Stimulated activated naive CD8-positive, alpha-beta T cell treated with anti-CD3 and anti-CD28 coated beads, Interleukin-15, Interleukin-2, amounts not matched to agents 100 U/mL and 50 U/mL, for 24 hours (primary cell): ENCODE data around the gene STPG4.
A peak's percentile ranks its signal among the peaks of the same experiment; 100 is the strongest.

ENCODE experiments used
- ATAC-seq: fragments of 150-1000 bp; cut with Tn5 transposase; one replicate; pipeline ENCODE4 v1.10.0; 2021
- DNase-seq: peaks from one replicate; pipeline ENCODE4 v3.0.0; 2021

Gene STPG4

GRCh38 chr2:47054036-47054555 is 101.0 kb downstream of the STPG4 start:
- no peak for ATAC-seq
- DNase-seq, result no peak

- DNase-seq, result no peak
- ATAC-seq, result no peak
Measured at GRCh38 chr2:47052847-47053246, 102.3 kb downstream of the STPG4 start.

GRCh38 chr2:47051562-47051961 is 103.5 kb downstream of the STPG4 start:
- ATAC-seq (no peak), DNase-seq (no peak)

- DNase-seq (no peak), ATAC-seq (no peak)
Measured at GRCh38 chr2:47050762-47051161, 104.3 kb downstream of the STPG4 start.

- ATAC-seq (no peak), DNase-seq (no peak)
Measured at GRCh38 chr2:47050021-47050760, 104.9 kb downstream of the STPG4 start.

- no peak for DNase-seq
- ATAC-seq, result no peak
Measured at GRCh38 chr2:47049502-47049901, 105.6 kb downstream of the STPG4 start.

- ATAC-seq, result no peak
Measured at GRCh38 chr2:47048801-47049480, 106.2 kb downstream of the STPG4 start.

GRCh38 chr2:47046271-47046670 is 108.8 kb downstream of the STPG4 start:
- no peak for ATAC-seq
- no peak for DNase-seq

More at GRCh38 chr2:47048801-47049480, 106.2 kb downstream of the STPG4 start:
- no peak for DNase-seq

GRCh38 chr2:47043891-47044239 is 111.2 kb downstream of the STPG4 start:
- no peak for DNase-seq
- ATAC-seq, result no peak

- DNase-seq, result no peak
Measured at GRCh38 chr2:47043142-47043890, 111.8 kb downstream of the STPG4 start.

GRCh38 chr2:47041891-47042684 is 113.0 kb downstream of the STPG4 start:
- DNase-seq (no peak), ATAC-seq (no peak)

More at GRCh38 chr2:47043142-47043890, 111.8 kb downstream of the STPG4 start:
- no peak for ATAC-seq

GRCh38 chr2:47041063-47041462 is 114.0 kb downstream of the STPG4 start:
- DNase-seq (no peak), ATAC-seq (no peak)

- DNase-seq, result no peak
Measured at GRCh38 chr2:47040651-47041050, 114.5 kb downstream of the STPG4 start.

GRCh38 chr2:47039913-47040562 is 115.1 kb downstream of the STPG4 start:
- no peak for ATAC-seq

More at GRCh38 chr2:47040651-47041050, 114.5 kb downstream of the STPG4 start:
- ATAC-seq, result no peak

GRCh38 chr2:47039489-47039870 is 115.6 kb downstream of the STPG4 start:
- ATAC-seq (no peak), DNase-seq (no peak)

More at GRCh38 chr2:47039913-47040562, 115.1 kb downstream of the STPG4 start:
- no peak for DNase-seq

- ATAC-seq (peak; percentile 55), DNase-seq (peak; percentile 34)
Measured at GRCh38 chr2:47038656-47039488, 116.2 kb downstream of the STPG4 start.

- no peak for DNase-seq
- no peak for ATAC-seq
Measured at GRCh38 chr2:47037678-47038077, 117.4 kb downstream of the STPG4 start.
